Duodenal mucosa (tissue), 2 donors: ENCODE results near the gene ANTXR1.

ENCODE experiments used
- H3K27ac ChIP-seq: one replicate; pipeline ENCODE4 v1.7.0; 2013; ENCODE audit warnings: low read depth, low read length
- H3K27me3 ChIP-seq, 2 donors: one replicate each; pipeline ENCODE4 v1.7.0; 2013; ENCODE audit warnings: low read length in 2 of 2, control low read depth in 1 of 2; ENCODE audit not compliant: insufficient read depth in 2 of 2, control insufficient read depth in 1 of 2
- H3K36me3 ChIP-seq, 2 donors: one replicate each; pipeline ENCODE4 v1.7.0; 2013; ENCODE audit warnings: low read length in 2 of 2, control low read depth in 1 of 2; ENCODE audit not compliant: insufficient read depth in 2 of 2, control insufficient read depth in 1 of 2
- H3K4me1 ChIP-seq, 2 donors: one replicate each; pipeline ENCODE4 v1.7.0; 2013; ENCODE audit warnings: low read length in 2 of 2, control low read depth in 1 of 2; ENCODE audit not compliant: insufficient read depth in 2 of 2, control insufficient read depth in 1 of 2
- H3K4me3 ChIP-seq, 2 donors: one replicate each; pipeline ENCODE4 v1.7.0; 2013; ENCODE audit warnings: low read length in 2 of 2, low read depth in 1 of 2
- H3K9ac ChIP-seq, 2 donors: one replicate each; pipeline ENCODE4 v1.7.0; 2013; ENCODE audit warnings: low read length in 2 of 2, low read depth in 1 of 2
- H3K9me3 ChIP-seq, 2 donors: one replicate each; pipeline ENCODE4 v1.7.0; 2013; ENCODE audit warnings: low read length in 2 of 2, control low read depth in 1 of 2; ENCODE audit not compliant: control insufficient read depth in 1 of 2

Gene ANTXR1

GRCh38 chr2:69013142-69013839 lies at the start of gene ANTXR1:
Gene ANTXR1 (plus strand): TSS chr2:69013179. CDS start chr2:69013500, 321 bp downstream.
- no peak within 1 kb of the TSS for H3K27ac ChIP-seq
- H3K9me3 ChIP-seq: no peaks in the 10 kb centered on the region
- H3K9ac ChIP-seq: peak within 1 kb of the TSS; percentile 42 to 53
- H3K4me1 ChIP-seq: peaks cover 7 to 10% of the 10 kb centered on the region in 2 donors
- H3K27me3 ChIP-seq: peaks cover 19 to 38% of the 10 kb centered on the region in 2 donors
- no peaks in the 10 kb centered on the region for H3K36me3 ChIP-seq
- H3K4me3 ChIP-seq: peak within 1 kb of the TSS; percentile 62 to 69

GRCh38 chr2:68964282-68964681 lies 48.7 kb upstream of the ANTXR1 start:
- Histone ChIP-seq H3K36me3 (no peaks in the 10 kb centered on the region), H3K9ac (no peak overlapping the region), H3K9me3 (no peaks in the 10 kb centered on the region), H3K27me3 (no peaks in the 10 kb centered on the region), H3K4me1 (no peaks in the 10 kb centered on the region), H3K27ac (no peak overlapping the region), H3K4me3 (no peak overlapping the region)

GRCh38 chr2:68968221-68968620 lies 44.8 kb upstream of the ANTXR1 start:
- no peak overlapping the region for H3K27ac ChIP-seq
- no peak overlapping the region for H3K4me3 ChIP-seq
- no peaks in the 10 kb centered on the region for H3K36me3 ChIP-seq
- no peak overlapping the region for H3K9ac ChIP-seq
- no peaks in the 10 kb centered on the region for H3K27me3 ChIP-seq
- no peaks in the 10 kb centered on the region for H3K9me3 ChIP-seq
- H3K4me1 ChIP-seq: no peaks in the 10 kb centered on the region

GRCh38 chr2:68969736-68970490 lies 43.1 kb upstream of the ANTXR1 start:
- Histone ChIP-seq H3K27me3 (no peaks in the 10 kb centered on the region), H3K4me3 (no peak overlapping the region), H3K9ac (no peak overlapping the region), H3K27ac (no peak overlapping the region), H3K36me3 (no peaks in the 10 kb centered on the region), H3K4me1 (no peaks in the 10 kb centered on the region), H3K9me3 (no peaks in the 10 kb centered on the region)

- Histone ChIP-seq H3K9ac (no peak overlapping the region), H3K4me1 (no peaks in the 10 kb centered on the region), H3K36me3 (no peaks in the 10 kb centered on the region), H3K4me3 (no peak overlapping the region), H3K9me3 (no peaks in the 10 kb centered on the region), H3K27ac (no peak overlapping the region), H3K27me3 (no peaks in the 10 kb centered on the region)
Observed at GRCh38 chr2:68970566-68971265, 42.3 kb upstream of the ANTXR1 start.

GRCh38 chr2:68971591-68972231 lies 41.3 kb upstream of the ANTXR1 start:
- no peak overlapping the region for H3K27ac ChIP-seq

GRCh38 chr2:68974251-68974650 lies 38.7 kb upstream of the ANTXR1 start, which contains the start of gene GKN1:
Gene GKN1 (plus strand): TSS chr2:68974636. CDS start chr2:68974678, 42 bp downstream.
- Histone ChIP-seq H3K9me3 (no peaks in the 10 kb centered on the region), H3K27ac (no peak within 1 kb of the TSS), H3K9ac (no peak within 1 kb of the TSS), H3K4me1 (no peaks in the 10 kb centered on the region), H3K27me3 (no peaks in the 10 kb centered on the region), H3K36me3 (no peaks in the 10 kb centered on the region), H3K4me3 (no peak within 1 kb of the TSS)

More at GRCh38 chr2:68971591-68972231, 41.3 kb upstream of the ANTXR1 start:
- Histone ChIP-seq H3K9me3 (no peaks in the 10 kb centered on the region), H3K4me1 (no peaks in the 10 kb centered on the region), H3K36me3 (no peaks in the 10 kb centered on the region), H3K9ac (no peak overlapping the region), H3K4me3 (no peak overlapping the region), H3K27me3 (no peaks in the 10 kb centered on the region)

- Histone ChIP-seq H3K27me3 (peaks cover 0 to 4% of the 10 kb centered on the region in 2 donors), H3K9me3 (no peaks in the 10 kb centered on the region), H3K9ac (no peak overlapping the region), H3K4me3 (no peak overlapping the region), H3K36me3 (no peaks in the 10 kb centered on the region), H3K27ac (no peak overlapping the region), H3K4me1 (no peaks in the 10 kb centered on the region)
Observed at GRCh38 chr2:68974946-68975665, 37.9 kb upstream of the ANTXR1 start.

GRCh38 chr2:68975844-68976243 lies 37.1 kb upstream of the ANTXR1 start:
- Histone ChIP-seq H3K27ac (no peak overlapping the region), H3K4me3 (no peak overlapping the region), H3K27me3 (peaks cover 0 to 4% of the 10 kb centered on the region in 2 donors), H3K4me1 (no peaks in the 10 kb centered on the region), H3K9me3 (no peaks in the 10 kb centered on the region), H3K9ac (no peak overlapping the region), H3K36me3 (no peaks in the 10 kb centered on the region)
